AG04449 (cell line): Measurements from ENCODE around the gene SMG9.

Experiments used
- CTCF ChIA-PET: fragments of 350-600 bp; formaldehyde crosslinking; extraction: SDS; loops from one replicate; lab custom pipeline; 2021; ENCODE audit warnings: antibody characterized with exemption; lab: Yijun Ruan, JAX
- POLR2A ChIA-PET: fragments of 400-600, 350-600 bp; formaldehyde crosslinking; extraction: SDS; loops from one replicate; lab custom pipeline; 2020; ENCODE audit warnings: antibody characterized with exemption, inconsistent platforms; lab: Yijun Ruan, JAX
- DNase-seq: peaks from one replicate; pipeline ENCODE4 v3.0.0-alpha.2; 2010; ENCODE audit warnings: low read depth, low spot score
- H3K4me3 ChIP-seq: 2 replicates; pipeline ENCODE4 v1.5.1; 2011; ENCODE audit warnings: low read depth, mild to moderate bottlenecking, control low read depth, low read length
- CTCF ChIP-seq: IDR thresholded peaks from one replicate; pipeline ENCODE4 v1.5.1; 2011; ENCODE audit warnings: mild to moderate bottlenecking, moderate library complexity, low read length, control low read depth, inconsistent platforms; ENCODE audit not compliant: insufficient read depth; ENCODE audit errors: missing control alignments

Gene SMG9

GRCh38 chr19:43721469-43722048 is 33.2 kb downstream of the SMG9 start:
- ChIA-PET CTCF (interaction anchor here (0.9 to 1.3 kb wide), 4 partner anchors 12 to 88 kb away, joined by 3 to 6 read pairs (median 3); no protein-coding TSS in a partner anchor), POLR2A (no interaction called here)
- DNase-seq: no peak
- H3K4me3 ChIP-seq: no peak overlapping the region
- TF ChIP-seq CTCF: no peak

GRCh38 chr19:43720936-43721335 is 33.8 kb downstream of the SMG9 start:
- CTCF ChIA-PET: interaction anchor here (1.0 to 1.4 kb wide), 4 partner anchors 9 to 89 kb away, joined by 3 to 6 read pairs (median 4); no protein-coding TSS in a partner anchor
- no peak overlapping the region for H3K4me3 ChIP-seq
- DNase-seq: no peak
- no peak for TF ChIP-seq CTCF
- POLR2A ChIA-PET: no interaction called here

GRCh38 chr19:43719918-43720317 is 34.8 kb downstream of the SMG9 start:
- CTCF ChIA-PET: interaction anchor here (1.1 to 1.4 kb wide), 2 partner anchors 8 to 16 kb away, joined by 3 to 4 read pairs; no protein-coding TSS in a partner anchor
- no peak overlapping the region for H3K4me3 ChIP-seq
- DNase-seq: no peak
- POLR2A ChIA-PET: no interaction called here
- no peak for TF ChIP-seq CTCF

GRCh38 chr19:43719378-43719868 is 35.3 kb downstream of the SMG9 start:
- ChIA-PET CTCF (interaction anchor here (1.1 kb wide), 1 partner anchor 17 kb away, joined by 3 read pairs; no protein-coding TSS in a partner anchor), POLR2A (no interaction called here)
- DNase-seq: no peak
- no peak for TF ChIP-seq CTCF
- no peak overlapping the region for H3K4me3 ChIP-seq

- CTCF ChIA-PET: no interaction called here
- DNase-seq: no peak
- H3K4me3 ChIP-seq: no peak overlapping the region
- POLR2A ChIA-PET: no interaction called here
- TF ChIP-seq CTCF: no peak
Measured at GRCh38 chr19:43718627-43719377, 36.0 kb downstream of the SMG9 start.

GRCh38 chr19:43715776-43716175 is 39.0 kb downstream of the SMG9 start, which contains the start of gene IRGC:
TSS of gene IRGC (plus strand) at chr19:43716076. CDS start at chr19:43718559, 2,483 bp downstream.
- no peak for TF ChIP-seq CTCF
- ChIA-PET POLR2A (no interaction called here), CTCF (interaction anchor here (0.6 kb wide), 1 partner anchor 53 kb away, joined by 3 read pairs; no protein-coding TSS in a partner anchor)
- DNase-seq: no peak
- no peak within 1 kb of the TSS for H3K4me3 ChIP-seq
